Testis (tissue), 3 donors: Measurements from ENCODE around the gene CDH23. TPM values are rescaled to one million over a fixed set of nuclear protein-coding genes. Genes with fewer than 3 reads are reported as not detected.

Experiments used
- DNase-seq: peaks from one replicate; pipeline ENCODE4 v3.0.0-alpha.2; 2019
- H3K27ac ChIP-seq, 2 donors: fragments of 200-600 bp; sonication (generic); one replicate each; pipeline ENCODE4 v1.5.1; 2019
- H3K27me3 ChIP-seq: fragments of 200-600 bp; sonication (generic); one replicate; pipeline ENCODE4 v1.5.1; 2019
- H3K36me3 ChIP-seq: fragments of 200-600 bp; sonication (generic); one replicate; pipeline ENCODE4 v1.5.1; 2017; ENCODE audit warnings: low read depth; ENCODE audit errors: missing control alignments
- H3K4me1 ChIP-seq: fragments of 200-600 bp; sonication (generic); one replicate; pipeline ENCODE4 v1.5.1; 2019
- H3K4me3 ChIP-seq, 2 donors: fragments of 200-600 bp; sonication (generic); one replicate each; pipeline ENCODE4 v1.5.1; 2017 to 2019
- H3K9me3 ChIP-seq: fragments of 200-600 bp; sonication (generic); one replicate; pipeline ENCODE4 v1.5.1; 2017
- CTCF ChIP-seq, 3 experiments: fragments of 450-650 bp in 2 of 3; fragments of 200-600 bp in 1 of 3; sonication (generic) in 1 of 3; IDR thresholded peaks; one replicate each; pipeline ENCODE4 v1.5.1; 2016 to 2019; ENCODE audit warnings: antibody characterized with exemption in 3 of 3, mild to moderate bottlenecking in 2 of 3, moderate library complexity in 1 of 3
- POLR2A ChIP-seq: fragments of 450-650 bp; IDR thresholded peaks from one replicate; pipeline ENCODE4 v1.6.1; 2017; ENCODE audit warnings: antibody characterized with exemption, mild to moderate bottlenecking, moderate library complexity
- WGBS, 2 donors: methylation state at CpG; one replicate each; pipeline ENCODE4 v1.1.5; 2018; 5-methylcytosine and 5-hydroxymethylcytosine counted together
- intact Hi-C: fragments of 100-400 bp; cut with DNase I; formaldehyde crosslinking; loops from one replicate; pipeline ENCODE4 v1.15.1; 2023; ENCODE audit warnings: low total_unique reads
- polyA plus RNA-seq: library from polyadenylated mRNA; stranded (reverse); fragments of 350-450 nt; fragmentation: Illumina TruSeq; extraction: RNeasy Lipid Tissue Mini Kit (QIAGEN cat#74804); gene quantifications from one replicate; pipeline ENCODE4 v1.2.3, GENCODE V29; 2014; ENCODE audit warnings: low read depth, low replicate concordance; ENCODE audit not compliant: insufficient read depth
- total RNA-seq, 2 donors: library from RNA; depleted of rRNA; stranded (reverse); fragments of >200 nt; gene quantifications; one replicate each; pipeline ENCODE4 v1.2.3, GENCODE V29; 2016

CDH23 gene
- total and polyA plus RNA-seq, 3 donors from 2014 or later: 29.8 to 125 (median 81.7) TPM

- intact Hi-C loops: loop anchor here (10.0 kb wide), 1 partner anchor 422 kb away; the partner anchor contains the start of gene CDH23
- no peak overlapping the region for H3K4me3 ChIP-seq
- no peaks in the 10 kb centered on the region for H3K36me3 ChIP-seq
- H3K27ac ChIP-seq: no peak overlapping the region
- DNase-seq: no peak
- no peaks in the 10 kb centered on the region for H3K27me3 ChIP-seq
- 84 to 86% methylated on average over 12 of the region's 12 CpGs for WGBS, 2 donors
- peaks cover 9% of the 10 kb centered on the region for H3K4me1 ChIP-seq
- no peaks in the 10 kb centered on the region for H3K9me3 ChIP-seq
- TF ChIP-seq POLR2A (no peak), CTCF (IDR thresholded peaks at IDR 0.05) (no peak)
Observed at GRCh38 chr10:71816421-71816851, 419.7 kb downstream of the CDH23 start.

GRCh38 chr10:71816936-71817618 is 420.4 kb downstream of the CDH23 start:
- Histone ChIP-seq H3K27ac (no peak overlapping the region), H3K27me3 (no peaks in the 10 kb centered on the region), H3K36me3 (no peaks in the 10 kb centered on the region), H3K4me1 (peaks cover 12% of the 10 kb centered on the region), H3K9me3 (no peaks in the 10 kb centered on the region), H3K4me3 (no peak overlapping the region)
- TF ChIP-seq POLR2A (no peak), CTCF (IDR thresholded peaks at IDR 0.05) (no peak)
- DNase-seq: no peak
- WGBS, 2 donors: 66 to 85% methylated on average over 8 of the region's 8 CpGs
- intact Hi-C loops: loop anchor here (10.0 kb wide), 1 partner anchor 422 kb away; the partner anchor contains the start of gene CDH23

- WGBS, 2 donors: 33 to 63% methylated on average over 9 of the region's 9 CpGs
- H3K36me3 ChIP-seq: no peaks in the 10 kb centered on the region
- H3K27ac ChIP-seq: peak overlapping the region; percentile 39
- no peak for TF ChIP-seq POLR2A
- TF ChIP-seq CTCF (IDR thresholded peaks at IDR 0.05): no peak
- DNase-seq: peak; percentile 43
- H3K9me3 ChIP-seq: no peaks in the 10 kb centered on the region
- no peak overlapping the region for H3K4me3 ChIP-seq
- H3K4me1 ChIP-seq: peaks cover 13% of the 10 kb centered on the region
- no peaks in the 10 kb centered on the region for H3K27me3 ChIP-seq
- intact Hi-C loops: loop anchor here (10.0 kb wide), 1 partner anchor 423 kb away; the partner anchor contains the start of gene CDH23
Observed at GRCh38 chr10:71817831-71818655, 421.3 kb downstream of the CDH23 start.

- Histone ChIP-seq H3K27ac (peak overlapping the region in 1 of 2 donors; percentile 39), H3K36me3 (no peaks in the 10 kb centered on the region), H3K4me1 (peaks cover 13% of the 10 kb centered on the region), H3K4me3 (no peak overlapping the region), H3K9me3 (no peaks in the 10 kb centered on the region), H3K27me3 (no peaks in the 10 kb centered on the region)
- 86 to 87% methylated on average over 13 to 14 of the region's 14 CpGs for WGBS, 2 donors
- intact Hi-C loops: loop anchor here (10.0 kb wide), 1 partner anchor 424 kb away; the partner anchor contains the start of gene CDH23
- no peak for DNase-seq
- no peak for TF ChIP-seq POLR2A
- no peak for TF ChIP-seq CTCF (IDR thresholded peaks at IDR 0.05)
Observed at GRCh38 chr10:71818674-71819260, 422.0 kb downstream of the CDH23 start.
